ENCODE measurements around the gene GALK1. TPM values are rescaled to one million over a fixed set of nuclear protein-coding genes. Genes with fewer than 3 reads are reported as not detected.

The GALK1 gene
- total and polyA plus RNA-seq, 12 donors = 5.2 to 44.6 (median 15.3) TPM

DNA sequence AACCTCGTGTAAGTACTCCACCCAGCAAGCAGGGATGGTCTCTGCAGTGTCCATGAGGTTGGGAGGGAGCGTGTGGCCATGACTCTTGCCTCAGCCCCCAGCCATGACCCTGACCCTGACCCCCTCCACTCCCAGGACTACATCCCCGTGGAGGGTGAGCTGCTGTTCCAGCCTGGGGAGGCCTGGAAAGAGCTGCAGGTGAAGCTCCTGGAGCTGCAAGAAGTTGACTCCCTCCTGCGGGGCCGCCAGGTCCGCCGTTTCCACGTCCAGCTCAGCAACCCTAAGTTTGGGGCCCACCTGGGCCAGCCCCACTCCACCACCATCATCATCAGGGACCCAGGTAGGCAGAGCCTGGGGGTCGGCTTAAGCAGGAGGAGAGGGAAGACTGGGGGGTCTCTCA, 16.3 kb downstream of the GALK1 start:
- WGBS, 2 donors = 83 to 84% methylated on average over 9 of the region's 9 CpGs

DNA sequence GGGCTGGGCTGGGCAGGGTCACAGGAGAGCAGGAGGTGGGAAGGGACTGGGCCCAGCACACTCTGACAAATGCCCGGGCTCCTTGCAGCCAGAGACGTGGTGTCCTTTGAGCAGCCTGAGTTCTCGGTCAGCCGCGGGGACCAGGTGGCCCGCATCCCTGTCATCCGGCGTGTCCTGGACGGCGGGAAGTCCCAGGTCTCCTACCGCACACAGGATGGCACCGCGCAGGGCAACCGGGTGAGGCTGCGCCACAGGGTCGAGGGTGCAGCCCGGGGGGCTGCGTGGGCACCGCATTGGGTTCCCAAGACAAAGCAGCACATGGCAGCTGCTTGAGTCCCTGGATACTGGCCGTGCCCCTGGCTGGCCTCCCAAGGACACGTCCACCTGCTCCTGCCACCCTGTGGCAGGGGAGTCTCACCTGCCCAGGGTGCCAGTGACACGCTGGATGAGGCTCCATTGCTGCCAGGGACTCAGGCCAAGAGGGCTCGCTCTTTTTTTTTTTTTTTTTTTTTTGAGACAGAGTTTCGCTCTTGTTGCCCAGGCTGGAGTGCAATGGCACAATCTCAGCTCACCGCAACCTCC, 21.3 kb downstream of the GALK1 start:
- Histone ChIP-seq H3K4me1 (peaks cover 0 to 11% (median 5%) of the 10 kb centered on the region in 9 donors), H3K36me3 (peaks cover 0 to 5% (median 0%) of the 10 kb centered on the region in 9 donors), H3K27me3 (no peaks in the 10 kb centered on the region), H3K9me3 (no peaks in the 10 kb centered on the region), H3K27ac (no peak overlapping the region), H3K4me3 (no peak overlapping the region)
- no peak for ATAC-seq
- TF ChIP-seq, protein P1, sequence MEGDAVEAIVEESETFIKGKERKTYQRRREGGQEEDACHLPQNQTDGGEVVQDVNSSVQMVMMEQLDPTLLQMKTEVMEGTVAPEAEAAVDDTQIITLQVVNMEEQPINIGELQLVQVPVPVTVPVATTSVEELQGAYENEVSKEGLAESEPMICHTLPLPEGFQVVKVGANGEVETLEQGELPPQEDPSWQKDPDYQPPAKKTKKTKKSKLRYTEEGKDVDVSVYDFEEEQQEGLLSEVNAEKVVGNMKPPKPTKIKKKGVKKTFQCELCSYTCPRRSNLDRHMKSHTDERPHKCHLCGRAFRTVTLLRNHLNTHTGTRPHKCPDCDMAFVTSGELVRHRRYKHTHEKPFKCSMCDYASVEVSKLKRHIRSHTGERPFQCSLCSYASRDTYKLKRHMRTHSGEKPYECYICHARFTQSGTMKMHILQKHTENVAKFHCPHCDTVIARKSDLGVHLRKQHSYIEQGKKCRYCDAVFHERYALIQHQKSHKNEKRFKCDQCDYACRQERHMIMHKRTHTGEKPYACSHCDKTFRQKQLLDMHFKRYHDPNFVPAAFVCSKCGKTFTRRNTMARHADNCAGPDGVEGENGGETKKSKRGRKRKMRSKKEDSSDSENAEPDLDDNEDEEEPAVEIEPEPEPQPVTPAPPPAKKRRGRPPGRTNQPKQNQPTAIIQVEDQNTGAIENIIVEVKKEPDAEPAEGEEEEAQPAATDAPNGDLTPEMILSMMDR (IDR thresholded peaks at IDR 0.05) = no peak
- WGBS, 2 donors = 93% methylated on average over 24 to 25 of the region's 25 CpGs
- intact Hi-C loops (cut with DNase I) = loop anchor here in 3 of 10 donors (2.0 to 10.0 kb wide), 3 partner anchors 65 to 329 kb away; no protein-coding TSS in a partner anchor
- no peak for DNase-seq

More for the DNA sequence above, 16.3 kb downstream of the GALK1 start:
- DNase-seq (no peak), ATAC-seq (no peak)
- intact Hi-C loops (cut with DNase I) = loop anchor here in 6 of 10 donors (1.0 to 10.0 kb wide), 8 partner anchors 69 to 334 kb away; partner anchors contain the start of gene SMIM5 (in 3 of the 6)
- Histone ChIP-seq H3K27ac (no peak overlapping the region), H3K27me3 (no peaks in the 10 kb centered on the region), H3K36me3 (peaks cover 0 to 22% (median 0%) of the 10 kb centered on the region in 9 donors), H3K4me3 (no peak overlapping the region), H3K4me1 (peaks cover 0 to 26% (median 17%) of the 10 kb centered on the region in 9 donors), H3K9me3 (no peaks in the 10 kb centered on the region)
- TF ChIP-seq, protein P1 (IDR thresholded peaks at IDR 0.05) = no peak

DNA sequence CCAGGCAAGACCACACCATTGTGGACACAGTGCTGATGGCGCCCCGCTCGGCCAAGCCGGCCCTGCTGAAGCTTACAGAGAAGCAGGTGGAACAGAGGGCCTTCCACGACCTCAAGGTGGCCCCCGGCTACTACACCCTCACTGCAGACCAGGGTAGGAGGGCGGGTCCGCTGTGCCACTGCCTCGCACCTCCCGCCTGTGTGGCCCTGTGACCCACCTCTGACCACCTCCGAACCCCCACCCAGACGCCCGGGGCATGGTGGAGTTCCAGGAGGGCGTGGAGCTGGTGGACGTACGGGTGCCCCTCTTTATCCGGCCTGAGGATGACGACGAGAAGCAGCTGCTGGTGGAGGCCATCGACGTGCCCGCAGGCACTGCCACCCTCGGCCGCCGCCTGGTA, 22.7 kb downstream of the GALK1 start:
- DNase-seq = no peak
- Histone ChIP-seq H3K27ac (no peak overlapping the region), H3K4me3 (no peak overlapping the region), H3K9me3 (no peaks in the 10 kb centered on the region), H3K27me3 (no peaks in the 10 kb centered on the region), H3K36me3 (peaks cover 0 to 3% (median 0%) of the 10 kb centered on the region in 9 donors), H3K4me1 (peaks cover 0 to 15% (median 0%) of the 10 kb centered on the region in 9 donors)
- WGBS, 2 donors = 88 to 89% methylated on average over 24 to 25 of the region's 25 CpGs
- intact Hi-C loops (cut with DNase I) = loop anchor here in 2 of 10 donors (10.0 kb wide), 2 partner anchors 318 to 328 kb away; no protein-coding TSS in a partner anchor
- ATAC-seq = no peak
- TF ChIP-seq, protein P1 (IDR thresholded peaks at IDR 0.05) = no peak

DNA sequence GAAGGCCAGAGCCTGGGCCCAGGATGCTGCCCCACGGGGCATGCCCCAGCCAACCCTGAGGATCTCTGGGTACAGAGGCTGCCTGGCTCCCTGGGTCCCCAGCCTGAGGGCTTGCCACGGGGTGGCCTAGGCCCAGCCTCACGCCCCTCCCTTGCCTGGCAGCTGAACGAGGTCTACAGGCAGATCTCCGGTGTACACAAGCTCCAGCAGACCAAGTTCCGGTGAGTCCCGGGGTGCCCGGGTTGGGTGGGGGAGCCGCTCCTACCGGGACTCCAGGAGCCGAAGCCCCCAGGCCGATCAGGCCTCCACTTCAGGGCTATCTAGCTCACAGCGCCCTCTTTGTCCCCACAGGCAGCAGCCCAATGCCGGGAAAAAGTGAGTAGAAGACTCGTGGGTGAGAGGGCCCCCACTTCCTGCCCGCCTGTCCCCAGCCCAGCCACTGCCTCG, 24.3 kb downstream of the GALK1 start:
- H3K27me3 ChIP-seq = no peaks in the 10 kb centered on the region
- WGBS, 2 donors = 80 to 81% methylated on average over 17 of the region's 17 CpGs
- DNase-seq (no peak), ATAC-seq (no peak)
- intact Hi-C loops (cut with DNase I) = loop anchor here in 2 of 10 donors (10.0 kb wide), 2 partner anchors 316 to 326 kb away; no protein-coding TSS in a partner anchor
- peaks cover 0 to 16% (median 0%) of the 10 kb centered on the region in 9 donors for H3K36me3 ChIP-seq
- H3K9me3 ChIP-seq = no peaks in the 10 kb centered on the region
- no peak overlapping the region for H3K27ac ChIP-seq
- TF ChIP-seq, protein P1 (IDR thresholded peaks at IDR 0.05) = no peak
- no peak overlapping the region for H3K4me3 ChIP-seq
- peaks cover 0 to 13% (median 0%) of the 10 kb centered on the region in 9 donors for H3K4me1 ChIP-seq
